ENCODE measurements around the gene NFIX.

GRCh38 chr19:13098277-13099072, 103.2 kb downstream of the NFIX start:
- TF ChIP-seq, protein P1, sequence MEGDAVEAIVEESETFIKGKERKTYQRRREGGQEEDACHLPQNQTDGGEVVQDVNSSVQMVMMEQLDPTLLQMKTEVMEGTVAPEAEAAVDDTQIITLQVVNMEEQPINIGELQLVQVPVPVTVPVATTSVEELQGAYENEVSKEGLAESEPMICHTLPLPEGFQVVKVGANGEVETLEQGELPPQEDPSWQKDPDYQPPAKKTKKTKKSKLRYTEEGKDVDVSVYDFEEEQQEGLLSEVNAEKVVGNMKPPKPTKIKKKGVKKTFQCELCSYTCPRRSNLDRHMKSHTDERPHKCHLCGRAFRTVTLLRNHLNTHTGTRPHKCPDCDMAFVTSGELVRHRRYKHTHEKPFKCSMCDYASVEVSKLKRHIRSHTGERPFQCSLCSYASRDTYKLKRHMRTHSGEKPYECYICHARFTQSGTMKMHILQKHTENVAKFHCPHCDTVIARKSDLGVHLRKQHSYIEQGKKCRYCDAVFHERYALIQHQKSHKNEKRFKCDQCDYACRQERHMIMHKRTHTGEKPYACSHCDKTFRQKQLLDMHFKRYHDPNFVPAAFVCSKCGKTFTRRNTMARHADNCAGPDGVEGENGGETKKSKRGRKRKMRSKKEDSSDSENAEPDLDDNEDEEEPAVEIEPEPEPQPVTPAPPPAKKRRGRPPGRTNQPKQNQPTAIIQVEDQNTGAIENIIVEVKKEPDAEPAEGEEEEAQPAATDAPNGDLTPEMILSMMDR (conservative IDR thresholded peaks at IDR 0.05 in 1 of 2, IDR thresholded peaks at IDR 0.05 in 1 of 2; ENCODE audit: extremely low read depth in 1 of 2, insufficient read depth in 1 of 2, low read depth in 1 of 2, low read length in 2 of 2), result no peak
- no peak for TF ChIP-seq EZH2 (IDR thresholded peaks at IDR 0.05; ENCODE audit: borderline replicate concordance, low read length)
